GM12878 (cell line): Measurements from ENCODE around the gene CMC1. TPM values are rescaled to one million over a fixed set of nuclear protein-coding genes. Genes with fewer than 3 reads are reported as not detected.
A peak's percentile ranks its signal among the peaks of the same experiment; 100 is the strongest.

ENCODE experiments used
- ATAC-seq: fragments of 200-7000 bp; cut with Tn5 transposase; 3 replicates; pipeline ENCODE4 v1.9.1; 2020; ENCODE audit warnings: mild to moderate bottlenecking, moderate library complexity
- Bru-seq: library from RNA; stranded (reverse); fragments of 400-500 nt; gene quantifications from one replicate; lab custom pipeline; 2021; lab: Mats Ljungman, UMichigan
- BruChase-seq, 2 experiments: library from RNA; stranded (reverse); fragments of 400-500 nt; gene quantifications; one replicate each; lab custom pipeline; 2021; lab: Mats Ljungman, UMichigan
- BruUV-seq: library from RNA; stranded (reverse); fragments of 400-500 nt; replicated peaks from 2 replicates; lab custom pipeline; 2021; lab: Mats Ljungman, UMichigan
- CTCF ChIA-PET: fragments of 300-600 bp; sonication (Branson Sonifier 250); formaldehyde crosslinking; extraction: SDS; loops from one replicate; lab custom pipeline; 2021; ENCODE audit warnings: inconsistent platforms; lab: Yijun Ruan, JAX
- POLR2A ChIA-PET: fragments of 350-600 bp; formaldehyde crosslinking; extraction: SDS; loops from one replicate; lab custom pipeline; 2021; ENCODE audit warnings: inconsistent platforms; lab: Charles Lee
- RAD21 ChIA-PET: fragments of 300-600 bp; sonication (Branson Sonifier 250); formaldehyde crosslinking; loops from one replicate; lab custom pipeline; 2023; ENCODE audit warnings: antibody characterized with exemption; ENCODE audit not compliant: unreplicated experiment; lab: Charles Lee
- SMC1A ChIA-PET: fragments of 300-600 bp; sonication (Branson Sonifier 250); formaldehyde crosslinking; loops from one replicate; lab custom pipeline; 2023; ENCODE audit not compliant: unreplicated experiment, uncharacterized antibody; lab: Charles Lee
- DNase-seq: peaks from one replicate; pipeline ENCODE4 v3.0.0-alpha.2; 2011; ENCODE audit warnings: low read depth, low spot score
- FAIRE-seq: peaks from 3 replicates; lab custom pipeline; 2011; peaks lifted over from hg19 to GRCh38; lab: Jason Lieb, UNC
- H2AFZ ChIP-seq: 2 replicates; pipeline ENCODE4 v1.6.0; 2011; ENCODE audit warnings: low read depth, low read length, control low read depth; ENCODE audit not compliant: control insufficient read depth
- H3K27ac ChIP-seq: 2 replicates; pipeline ENCODE4 v1.5.1; 2011; ENCODE audit warnings: control low read depth; ENCODE audit not compliant: control insufficient read depth, insufficient read depth
- H3K27me3 ChIP-seq, 2 experiments: replicated peaks in 1 of 2; 2 replicates each; pipeline versions ENCODE4 v1.6.0 to v1.6.1; 2011; ENCODE audit warnings: low read length in 1 of 2; ENCODE audit not compliant: control insufficient read depth in 2 of 2, insufficient read depth in 2 of 2
- H3K36me3 ChIP-seq, 2 experiments: 2 replicates each; pipeline ENCODE4 v1.5.1; 2011; ENCODE audit warnings: low read length in 1 of 2; ENCODE audit not compliant: control insufficient read depth in 2 of 2, insufficient read depth in 2 of 2
- H3K4me1 ChIP-seq: 2 replicates; pipeline ENCODE4 v1.6.1; 2011; ENCODE audit warnings: mild to moderate bottlenecking, low read length, moderate library complexity, mixed read lengths; ENCODE audit not compliant: control insufficient read depth, insufficient read depth
- H3K4me2 ChIP-seq: 2 replicates; pipeline ENCODE4 v1.6.0; 2011; ENCODE audit warnings: control low read depth; ENCODE audit not compliant: control insufficient read depth, insufficient read depth
- H3K4me3 ChIP-seq: fragments of 200-600 bp; sonication (generic); 2 replicates; pipeline ENCODE4 v1.5.1; 2016
- H3K79me2 ChIP-seq: 2 replicates; pipeline ENCODE4 v1.6.0; 2011; ENCODE audit warnings: low read length; ENCODE audit not compliant: control insufficient read depth, insufficient read depth
- H3K9ac ChIP-seq: 2 replicates; pipeline ENCODE4 v1.8.0; 2011; ENCODE audit warnings: low read length, control low read depth, mixed read lengths; ENCODE audit not compliant: control insufficient read depth, insufficient read depth
- H3K9me3 ChIP-seq: replicated peaks from 3 replicates; pipeline ENCODE4 v1.5.1; 2011; ENCODE audit warnings: mild to moderate bottlenecking, low read length; ENCODE audit not compliant: control insufficient read depth, insufficient read depth
- H4K20me1 ChIP-seq: 2 replicates; pipeline ENCODE4 v1.6.0; 2011; ENCODE audit not compliant: control insufficient read depth, insufficient read depth
- BCL11A ChIP-seq: IDR thresholded peaks from 2 replicates; pipeline ENCODE4 v1.6.1; 2011; ENCODE audit warnings: low read depth, low read length
- CBX5 ChIP-seq: sonication (generic); IDR thresholded peaks from 2 replicates; pipeline ENCODE4 v1.6.1; 2016; ENCODE audit warnings: low read depth, moderate library complexity, mild to moderate bottlenecking, inconsistent platforms
- EED ChIP-seq: sonication (generic); IDR thresholded peaks from 2 replicates; pipeline ENCODE4 v1.6.1; 2016; ENCODE audit warnings: antibody characterized with exemption, low read depth
- KDM1A ChIP-seq: fragments of 200-600 bp; sonication (generic); IDR thresholded peaks from 2 replicates; pipeline ENCODE4 v1.6.1; 2016; ENCODE audit warnings: borderline replicate concordance
- MYC ChIP-seq: IDR thresholded peaks from 2 replicates; pipeline ENCODE4 v1.6.1; 2011; ENCODE audit warnings: mild to moderate bottlenecking, low read length, moderate library complexity, inconsistent platforms; ENCODE audit not compliant: insufficient read depth, insufficient replicate concordance, insufficient read length, severe bottlenecking
- NBN ChIP-seq: fragments of 450-650 bp; IDR thresholded peaks from 2 replicates; pipeline ENCODE4 v1.6.1; 2016
- NFYA ChIP-seq: IDR thresholded peaks from 2 replicates; pipeline ENCODE4 v1.6.1; 2011; ENCODE audit warnings: low read depth, mild to moderate bottlenecking, low read length, improper control_type of control experiment, borderline replicate concordance
- NRF1 ChIP-seq: conservative IDR thresholded peaks from 2 replicates; pipeline ENCODE4 v1.6.1; 2011; ENCODE audit warnings: mild to moderate bottlenecking, low read depth, low read length, improper control_type of control experiment
- RBBP5 ChIP-seq: fragments of 200-600 bp; sonication (generic); conservative IDR thresholded peaks from 2 replicates; pipeline ENCODE4 v1.6.1; 2016
- SMARCA5 ChIP-seq: fragments of 450-650 bp; IDR thresholded peaks from 2 replicates; pipeline ENCODE4 v1.6.1; 2017; ENCODE audit warnings: mild to moderate bottlenecking
- SUZ12 ChIP-seq: fragments of 200-600 bp; sonication (generic); IDR thresholded peaks from one replicate; pipeline ENCODE4 v1.6.1; 2018; ENCODE audit warnings: antibody characterized with exemption, mild to moderate bottlenecking; ENCODE audit not compliant: unreplicated experiment
- WRNIP1 ChIP-seq: IDR thresholded peaks from 2 replicates; pipeline ENCODE4 v1.6.1; 2011; ENCODE audit warnings: low read depth, low read length, improper control_type of control experiment, borderline replicate concordance
- ZSCAN29 ChIP-seq: fragments of 450-650 bp; IDR thresholded peaks from 2 replicates; pipeline ENCODE4 v1.6.1; 2017; ENCODE audit warnings: mild to moderate bottlenecking, moderate library complexity
- WGBS: methylation state at CpG from one replicate; pipeline ENCODE4 v1.1.6; 2016; ENCODE audit warnings: low lambda C conversion rate; ENCODE audit not compliant: insufficient replicate concordance, insufficient coverage; ENCODE audit errors: missing lambda C conversion rate; 5-methylcytosine and 5-hydroxymethylcytosine counted together
- in situ Hi-C: fragments of 300-500 bp; cut with MboI; formaldehyde crosslinking; loops from 9 replicates; pipeline ENCODE4 v1.14.3; 2018; ENCODE audit warnings: mixed read lengths
- intact Hi-C: fragments of 100-400 bp; cut with micrococcal nuclease; formaldehyde crosslinking; loops from one replicate; pipeline ENCODE4 v1.14.2; 2022; ENCODE audit not compliant: unreplicated experiment
- long read RNA-seq, 2 experiments: library from polyadenylated mRNA; unstranded; transcript quantifications; one replicate each; pipeline ENCODE4 v2.0.0, GENCODE V29; 2019 to 2020
- polyA minus RNA-seq, 3 experiments: library from RNA; depleted of rRNA, polyadenylated mRNA; stranded (reverse); fragments of >200 nt; gene quantifications; 2 replicates each; pipeline ENCODE4 v1.2.3, GENCODE V29; 2011
- polyA plus RNA-seq, 11 experiments: library from polyadenylated mRNA; depleted of rRNA in 4 of 11; unstranded in 6 of 11; stranded (reverse) in 5 of 11; fragments of >200 nt; fragmentation: Nextera tagmentation in 4 of 11; fragmentation: Illumina TruSeq in 1 of 11; extraction: Ambion mirVana in 4 of 11; extraction: Trizol in 1 of 11; gene quantifications; 1 replicate in 1 of 11; 2 replicates in 10 of 11; pipeline versions ENCODE4 v1.2.1 to v1.2.3, GENCODE V29; 2011 to 2016; ENCODE audit warnings: inconsistent platforms in 2 of 11, missing spikeins in 2 of 11, low read depth in 1 of 11
- total RNA-seq, 4 experiments: library from RNA; depleted of rRNA in 3 of 4; stranded (reverse); fragments of >200 nt in 3 of 4; fragmentation: Illumina TruSeq in 1 of 4; extraction: Trizol in 1 of 4; gene quantifications; 2 replicates each; pipeline versions ENCODE4 v1.2.1 to v1.2.3, GENCODE V29; 2013 to 2021
- TF ChIP-seq, protein P1 (sequence below): fragments of 450-650 bp; IDR thresholded peaks from 2 replicates; pipeline ENCODE4 v1.6.1; 2017; ENCODE audit warnings: low read depth, mild to moderate bottlenecking, moderate library complexity
- TF ChIP-seq, protein P2 (sequence below): IDR thresholded peaks from 2 replicates; pipeline ENCODE4 v1.6.1; 2012; ENCODE audit warnings: low read depth, low read length, improper control_type of control experiment

CMC1 gene, protein sequence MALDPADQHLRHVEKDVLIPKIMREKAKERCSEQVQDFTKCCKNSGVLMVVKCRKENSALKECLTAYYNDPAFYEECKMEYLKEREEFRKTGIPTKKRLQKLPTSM
- total RNA-seq (2013; cell fraction: nucleolus; rRNA removed), result 59.0 and 65.7 TPM in 2 replicates
- total RNA-seq (2014; rRNA removed) (12.3 and 13.8 TPM in 2 replicates), total RNA-seq (2014; rRNA removed; fragmentation: Illumina TruSeq; extraction: Trizol) (15.9 and 16.2 TPM in 2 replicates), total RNA-seq (2021) (22.9 and 27.1 TPM in 2 replicates), polyA plus RNA-seq (2011; rRNA removed) (84.3 and 148 TPM in 2 replicates), polyA plus RNA-seq (2014; fragmentation: Illumina TruSeq; extraction: Trizol) (13.0 and 16.3 TPM in 2 replicates), polyA plus RNA-seq (2014; fragmentation: Nextera tagmentation; extraction: Ambion mirVana) (10 to 100 TPM; 26.9 to 41.2 TPM), polyA plus RNA-seq (2014; rRNA removed) (31.4 and 32.6 TPM in 2 replicates), polyA plus RNA-seq (2016; fragmentation: Nextera tagmentation; extraction: Ambion mirVana) (100 to 1,000 TPM in 1 of 2 experiments, 10 to 100 TPM in 1; 94.4 to 118 TPM), polyA minus RNA-seq (2011; rRNA and poly(A)+ RNA removed) (13.3 and 15.8 TPM in 2 replicates), Bru-seq, nascent RNA (percentile 81 among the genes with signal in this experiment), BruChase-seq, experiment 1, labeled RNA remaining after a 6-hour chase (percentile 73 among the genes with signal in this experiment), BruChase-seq, experiment 2, labeled RNA remaining after a 2-hour chase (percentile 75 among the genes with signal in this experiment)
- polyA plus RNA-seq (2011; ENCODE audit: low read depth), result 13.4 TPM
- polyA plus RNA-seq (2011; cell fraction: cytosol; rRNA removed), result 25.1 and 25.6 TPM in 2 replicates
- polyA plus RNA-seq (2011; cell fraction: nucleus; rRNA removed), result 38.7 and 50.8 TPM in 2 replicates
- 24.4 and 28.2 TPM in 2 replicates for polyA plus RNA-seq (2012)
- 10.4 and 23.9 TPM in 2 replicates for polyA minus RNA-seq (2011; cell fraction: cytosol; rRNA and poly(A)+ RNA removed)
- polyA minus RNA-seq (2011; cell fraction: nucleus; rRNA and poly(A)+ RNA removed), result 52.2 and 85.2 TPM in 2 replicates
- long read RNA-seq, experiment 1, full-length matches to known transcripts, result 36 of 40 reads
- long read RNA-seq, experiment 1, partial matches to known transcripts, result 0 of 40 reads
- long read RNA-seq, experiment 1, other reads (novel, unspliced or antisense), result 4 of 40 reads
- long read RNA-seq, experiment 2, full-length matches to known transcripts, result 108 of 145 reads
- long read RNA-seq, experiment 2, partial matches to known transcripts, result 4 of 145 reads
- long read RNA-seq, experiment 2, other reads (novel, unspliced or antisense), result 33 of 145 reads

DNA sequence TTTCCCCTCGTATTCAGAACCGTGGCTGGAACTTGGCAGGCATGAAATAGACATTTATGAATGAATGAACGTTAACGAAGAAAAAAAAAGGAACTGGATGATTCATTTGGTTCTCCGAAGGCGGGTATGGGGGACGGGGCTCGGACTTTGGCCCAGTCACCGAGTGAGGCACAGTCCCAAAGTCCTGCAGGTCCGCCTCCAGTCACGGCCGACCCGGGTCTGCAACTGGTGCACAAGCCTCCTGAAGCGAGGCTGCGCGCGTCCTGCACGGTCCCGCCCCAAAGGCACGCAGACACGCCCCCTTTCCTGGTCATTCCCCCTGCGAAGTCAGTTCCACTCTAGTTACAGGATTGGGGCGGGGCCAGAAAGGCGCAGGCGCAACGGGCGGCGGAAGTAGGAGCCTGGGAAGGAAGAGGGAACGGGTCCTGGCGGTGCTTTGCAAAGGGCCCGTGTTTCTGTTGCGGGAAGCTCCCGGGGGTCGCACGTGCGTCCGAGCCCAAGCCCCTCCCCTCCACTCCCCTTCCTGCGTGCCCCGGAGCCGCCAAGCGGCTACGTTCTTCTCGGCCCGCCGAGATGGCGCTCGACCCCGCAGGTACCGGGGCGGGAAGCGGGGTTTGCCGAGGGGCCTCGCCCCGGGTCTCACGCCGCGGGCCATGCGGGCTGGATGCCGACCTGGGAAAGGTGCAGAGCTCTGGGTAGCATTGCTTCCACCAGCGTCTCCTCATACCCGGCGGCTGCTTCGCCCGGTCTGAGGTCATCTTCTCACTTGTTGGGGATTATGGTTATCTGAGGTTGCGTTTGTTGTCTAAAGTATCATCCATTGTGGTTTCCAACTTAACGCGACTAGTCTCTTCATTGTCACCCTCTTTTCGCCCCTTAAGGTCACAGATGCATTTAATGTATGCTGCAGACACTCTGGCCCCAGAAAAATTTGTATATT, at the start of gene CMC1:
TSS of gene CMC1 (plus strand) at position 399 of the 940 bp plus-strand sequence. CDS start at position 574, 175 bp downstream.
- no peaks in the 10 kb centered on the region for H3K36me3 ChIP-seq
- peak within 1 kb of the TSS; percentile 87 for H3K4me2 ChIP-seq
- peak; percentile 90 for FAIRE-seq
- ChIA-PET SMC1A (interaction anchor here (1.1 to 8.2 kb wide), 10 partner anchors 10 to 113 kb away, joined by 3 to 43 read pairs (median 7); no protein-coding TSS in a partner anchor), POLR2A (interaction anchor here (1.2 to 5.3 kb wide), 8 partner anchors 9 to 519 kb away, joined by 3 to 31 read pairs (median 7); partner anchors contain the start of gene EOMES), RAD21 (interaction anchor here (0.5 to 2.5 kb wide), 10 partner anchors 10 to 529 kb away, joined by 3 to 8 read pairs (median 4); partner anchors contain the start of gene EOMES), CTCF (interaction anchor here (0.9 to 1.6 kb wide), 3 partner anchors 14 to 105 kb away, joined by 3 to 4 read pairs (median 4); no protein-coding TSS in a partner anchor)
- WGBS, result 2% methylated on average over 51 of the region's 68 CpGs
- in situ Hi-C loops (no loop called here), intact Hi-C loops (loop anchor here (5.0 kb wide), 2 partner anchors 204 to 759 kb away; partner anchors contain the start of gene SLC4A7)
- H3K9me3 ChIP-seq, result no peaks in the 10 kb centered on the region
- no peaks in the 10 kb centered on the region for H4K20me1 ChIP-seq
- no peaks in the 10 kb centered on the region for H3K4me1 ChIP-seq
- no peaks in the 10 kb centered on the region for H3K27me3 ChIP-seq
- no TSS peak for BruUV-seq
- ATAC-seq, result peak; percentile 95
- H3K9ac ChIP-seq, result peak within 1 kb of the TSS; percentile 85
- H3K4me3 ChIP-seq, result peak within 1 kb of the TSS; percentile 81
- peak within 1 kb of the TSS; percentile 92 for H2AFZ ChIP-seq
- H3K27ac ChIP-seq, result peak within 1 kb of the TSS; percentile 79
- peaks cover 31% of the 10 kb centered on the region for H3K79me2 ChIP-seq
- DNase-seq, result peak; percentile 85
- TF ChIP-seq CBX5 (peak; percentile 74; the same call in 1 of the 2 replicates), WRNIP1 (0 out of 2 replicates have a peak, but pooled peaks have one; percentile 62), ZSCAN29 (peak; percentile 61; the same call in 1 of the 2 replicates), SMARCA5 (peak; percentile 19; the same call in 1 of the 2 replicates), MYC (peak; percentile 69), NBN (peak; percentile 54), EED (peak; percentile 81), NFYA (no peak), KDM1A (no peak), NRF1 (peak; percentile 63), RBBP5 (0 out of 2 replicates have a peak, but pooled peaks have one; percentile 32), BCL11A (peak; percentile 68), SUZ12 (no peak)
- TF ChIP-seq, protein P1, sequence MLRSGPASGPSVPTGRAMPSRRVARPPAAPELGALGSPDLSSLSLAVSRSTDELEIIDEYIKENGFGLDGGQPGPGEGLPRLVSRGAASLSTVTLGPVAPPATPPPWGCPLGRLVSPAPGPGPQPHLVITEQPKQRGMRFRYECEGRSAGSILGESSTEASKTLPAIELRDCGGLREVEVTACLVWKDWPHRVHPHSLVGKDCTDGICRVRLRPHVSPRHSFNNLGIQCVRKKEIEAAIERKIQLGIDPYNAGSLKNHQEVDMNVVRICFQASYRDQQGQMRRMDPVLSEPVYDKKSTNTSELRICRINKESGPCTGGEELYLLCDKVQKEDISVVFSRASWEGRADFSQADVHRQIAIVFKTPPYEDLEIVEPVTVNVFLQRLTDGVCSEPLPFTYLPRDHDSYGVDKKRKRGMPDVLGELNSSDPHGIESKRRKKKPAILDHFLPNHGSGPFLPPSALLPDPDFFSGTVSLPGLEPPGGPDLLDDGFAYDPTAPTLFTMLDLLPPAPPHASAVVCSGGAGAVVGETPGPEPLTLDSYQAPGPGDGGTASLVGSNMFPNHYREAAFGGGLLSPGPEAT, result peak; percentile 74
- TF ChIP-seq, protein P2, sequence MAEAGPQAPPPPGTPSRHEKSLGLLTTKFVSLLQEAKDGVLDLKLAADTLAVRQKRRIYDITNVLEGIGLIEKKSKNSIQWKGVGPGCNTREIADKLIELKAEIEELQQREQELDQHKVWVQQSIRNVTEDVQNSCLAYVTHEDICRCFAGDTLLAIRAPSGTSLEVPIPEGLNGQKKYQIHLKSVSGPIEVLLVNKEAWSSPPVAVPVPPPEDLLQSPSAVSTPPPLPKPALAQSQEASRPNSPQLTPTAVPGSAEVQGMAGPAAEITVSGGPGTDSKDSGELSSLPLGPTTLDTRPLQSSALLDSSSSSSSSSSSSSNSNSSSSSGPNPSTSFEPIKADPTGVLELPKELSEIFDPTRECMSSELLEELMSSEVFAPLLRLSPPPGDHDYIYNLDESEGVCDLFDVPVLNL, result peak; percentile 25; the same call in 1 of the 2 replicates
